ENCODE measurements around the gene MED12. TPM values are rescaled to one million over a fixed set of nuclear protein-coding genes. Genes with fewer than 3 reads are reported as not detected.

Gene MED12
- total RNA-seq, 2 experiments from 2014 or later, result 44.5 to 55.3 TPM

- no peak overlapping the region for H3K27ac ChIP-seq (ENCODE audit: low read depth in 1 of 2, low read length in 2 of 2)
- no peak for DNase-seq
- ChIA-PET POLR2A (interaction anchor here (1.0 kb wide), 1 partner anchor 19 kb away, joined by 3 read pairs; no protein-coding TSS in a partner anchor), CTCF (no interaction called here)
- Mint-ChIP-seq H3K9me3 (no peaks in the 10 kb centered on the region), H3K4me1 (ENCODE audit: low read depth) (peaks cover 7% of the 10 kb centered on the region), H3K27me3 (no peaks in the 10 kb centered on the region), H3K4me3 (no peak overlapping the region), H3K36me3 (ENCODE audit: low read depth) (no peaks in the 10 kb centered on the region), H3K27ac (no peak overlapping the region)
- TF ChIP-seq CTCF (IDR thresholded peaks at IDR 0.05), result no peak
- H3K9me3 ChIP-seq (ENCODE audit: control insufficient read depth in 1 of 2, insufficient read depth in 1 of 2, low read length in 2 of 2), result no peaks in the 10 kb centered on the region
- no peaks in the 10 kb centered on the region for H3K27me3 ChIP-seq (ENCODE audit: control insufficient read depth in 1 of 2, insufficient read depth in 2 of 2, low read length in 2 of 2)
- ATAC-seq (ENCODE audit: poor library complexity), result no peak
- H3K4me3 ChIP-seq (ENCODE audit: low read length), result no peak overlapping the region
- no peaks in the 10 kb centered on the region for H3K4me1 ChIP-seq (ENCODE audit: insufficient read depth, low read length)
- intact Hi-C loops (cut with DNase I, micrococcal nuclease), result no loop called here
- H3K36me3 ChIP-seq (ENCODE audit: insufficient read depth, low read length), result no peaks in the 10 kb centered on the region
Measured at GRCh38 chrX:71081330-71082123, 36.9 kb upstream of the MED12 start.

DNA sequence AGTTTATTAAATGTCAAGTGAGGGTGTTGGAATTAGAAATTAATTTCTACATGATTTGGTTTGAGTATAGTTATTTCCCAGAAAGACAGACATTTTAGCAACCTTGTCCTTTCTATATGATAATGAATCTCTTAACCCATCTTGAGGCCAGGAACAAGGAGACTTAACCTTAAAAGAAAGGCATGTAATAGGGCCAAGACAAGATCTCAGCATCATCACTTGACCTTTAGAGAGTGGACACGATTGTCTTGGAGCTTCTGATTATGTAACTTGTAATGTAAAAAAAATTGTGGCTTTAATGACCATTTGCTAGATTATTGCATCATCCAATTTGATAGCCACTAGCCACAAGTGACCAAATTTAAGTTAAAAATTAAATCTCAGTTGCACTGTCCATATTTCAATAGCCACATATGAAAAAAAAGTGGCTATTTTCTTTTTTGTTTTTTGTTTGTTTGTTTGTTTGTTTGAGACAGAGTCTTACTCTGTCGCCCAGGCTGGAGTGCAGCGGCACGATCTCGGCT is 36.2 kb upstream of the MED12 start:
- Mint-ChIP-seq H3K27me3 (no peaks in the 10 kb centered on the region), H3K4me1 (ENCODE audit: low read depth) (peaks cover 7% of the 10 kb centered on the region), H3K4me3 (no peak overlapping the region), H3K27ac (no peak overlapping the region), H3K9me3 (no peaks in the 10 kb centered on the region), H3K36me3 (ENCODE audit: low read depth) (no peaks in the 10 kb centered on the region)
- Histone ChIP-seq H3K4me1 (ENCODE audit: insufficient read depth, low read length) (no peaks in the 10 kb centered on the region), H3K27ac (ENCODE audit: low read depth in 1 of 2, low read length in 2 of 2) (no peak overlapping the region), H3K36me3 (ENCODE audit: insufficient read depth, low read length) (no peaks in the 10 kb centered on the region), H3K27me3 (ENCODE audit: control insufficient read depth in 1 of 2, insufficient read depth in 2 of 2, low read length in 2 of 2) (no peaks in the 10 kb centered on the region), H3K4me3 (ENCODE audit: low read length) (no peak overlapping the region), H3K9me3 (ENCODE audit: control insufficient read depth in 1 of 2, insufficient read depth in 1 of 2, low read length in 2 of 2) (no peaks in the 10 kb centered on the region)
- TF ChIP-seq CTCF (IDR thresholded peaks at IDR 0.05), result no peak
- ATAC-seq (ENCODE audit: poor library complexity), result no peak
- intact Hi-C loops (cut with DNase I, micrococcal nuclease), result no loop called here
- DNase-seq, result no peak
- ChIA-PET CTCF (no interaction called here), POLR2A (interaction anchor here (1.0 kb wide), 1 partner anchor 18 kb away, joined by 3 read pairs; no protein-coding TSS in a partner anchor)

DNA sequence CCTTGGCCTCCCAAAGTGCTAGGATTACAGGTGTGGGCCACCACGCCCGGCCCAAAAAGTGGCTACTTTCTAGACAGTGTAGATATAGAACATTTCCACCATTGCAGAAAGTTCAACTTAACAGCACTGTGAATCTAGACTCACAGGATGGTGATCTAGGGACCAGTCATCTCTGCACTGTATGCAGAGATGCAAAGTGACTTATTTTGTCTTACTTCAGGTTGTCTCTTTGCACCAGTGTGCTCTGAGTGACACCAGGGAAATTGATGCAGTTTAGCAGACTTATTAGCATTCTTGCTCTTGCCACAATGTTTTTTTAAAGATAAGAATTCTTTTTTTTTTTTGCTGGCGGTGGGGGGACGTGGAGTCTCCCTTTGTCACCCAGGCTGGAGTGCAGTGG is 35.6 kb upstream of the MED12 start:
- Histone ChIP-seq H3K9me3 (ENCODE audit: control insufficient read depth in 1 of 2, insufficient read depth in 1 of 2, low read length in 2 of 2) (no peaks in the 10 kb centered on the region), H3K36me3 (ENCODE audit: insufficient read depth, low read length) (no peaks in the 10 kb centered on the region), H3K27ac (ENCODE audit: low read depth in 1 of 2, low read length in 2 of 2) (no peak overlapping the region), H3K4me3 (ENCODE audit: low read length) (no peak overlapping the region), H3K4me1 (ENCODE audit: insufficient read depth, low read length) (no peaks in the 10 kb centered on the region), H3K27me3 (ENCODE audit: control insufficient read depth in 1 of 2, insufficient read depth in 2 of 2, low read length in 2 of 2) (no peaks in the 10 kb centered on the region)
- ATAC-seq (ENCODE audit: poor library complexity) (no peak), DNase-seq (no peak)
- Mint-ChIP-seq H3K4me1 (ENCODE audit: low read depth) (peaks cover 7% of the 10 kb centered on the region), H3K4me3 (no peak overlapping the region), H3K9me3 (no peaks in the 10 kb centered on the region), H3K27me3 (no peaks in the 10 kb centered on the region), H3K27ac (no peak overlapping the region), H3K36me3 (ENCODE audit: low read depth) (no peaks in the 10 kb centered on the region)
- CTCF ChIA-PET, result no interaction called here
- no peak for TF ChIP-seq CTCF (IDR thresholded peaks at IDR 0.05)
- POLR2A ChIA-PET, result no interaction called here
- intact Hi-C loops (cut with DNase I, micrococcal nuclease), result no loop called here

All from CD4-positive, alpha-beta T cell (primary cell).